Measurements from ENCODE around the gene ZNF581.

- no peak for TF ChIP-seq EZH2 (IDR thresholded peaks at IDR 0.05; ENCODE audit: borderline replicate concordance, insufficient read depth, low read length, poor library complexity, severe bottlenecking)
- no peak for TF ChIP-seq CTCF (IDR thresholded peaks at IDR 0.05; ENCODE audit: poor library complexity, severe bottlenecking)
- no peak for TF ChIP-seq REST (IDR thresholded peaks at IDR 0.05; ENCODE audit: borderline replicate concordance)
- no peak for TF ChIP-seq POLR2AphosphoS5 (IDR thresholded peaks at IDR 0.05)
- TF ChIP-seq MXI1 (conservative IDR thresholded peaks at IDR 0.05; ENCODE audit: poor library complexity, severe bottlenecking): no peak
- no peak for TF ChIP-seq TAF1 (IDR thresholded peaks at IDR 0.05; ENCODE audit: low read depth)
- no peak for TF ChIP-seq EP300 (conservative IDR thresholded peaks at IDR 0.05; ENCODE audit: poor library complexity, severe bottlenecking)
- no peak for TF ChIP-seq RAD21 (conservative IDR thresholded peaks at IDR 0.05)
These were observed 31.0 kb downstream of the ZNF581 start for GRCh38 chr19:55674459-55674840.
